ENCODE data around the gene ATP8B3. TPM values are rescaled to one million over a fixed set of nuclear protein-coding genes. Genes with fewer than 3 reads are reported as not detected.

Gene ATP8B3
- polyA plus RNA-seq, 1 donor (not counting 4 experiments of a cell fraction or from before 2014, with no cell fraction given) = 0.98 TPM

DNA sequence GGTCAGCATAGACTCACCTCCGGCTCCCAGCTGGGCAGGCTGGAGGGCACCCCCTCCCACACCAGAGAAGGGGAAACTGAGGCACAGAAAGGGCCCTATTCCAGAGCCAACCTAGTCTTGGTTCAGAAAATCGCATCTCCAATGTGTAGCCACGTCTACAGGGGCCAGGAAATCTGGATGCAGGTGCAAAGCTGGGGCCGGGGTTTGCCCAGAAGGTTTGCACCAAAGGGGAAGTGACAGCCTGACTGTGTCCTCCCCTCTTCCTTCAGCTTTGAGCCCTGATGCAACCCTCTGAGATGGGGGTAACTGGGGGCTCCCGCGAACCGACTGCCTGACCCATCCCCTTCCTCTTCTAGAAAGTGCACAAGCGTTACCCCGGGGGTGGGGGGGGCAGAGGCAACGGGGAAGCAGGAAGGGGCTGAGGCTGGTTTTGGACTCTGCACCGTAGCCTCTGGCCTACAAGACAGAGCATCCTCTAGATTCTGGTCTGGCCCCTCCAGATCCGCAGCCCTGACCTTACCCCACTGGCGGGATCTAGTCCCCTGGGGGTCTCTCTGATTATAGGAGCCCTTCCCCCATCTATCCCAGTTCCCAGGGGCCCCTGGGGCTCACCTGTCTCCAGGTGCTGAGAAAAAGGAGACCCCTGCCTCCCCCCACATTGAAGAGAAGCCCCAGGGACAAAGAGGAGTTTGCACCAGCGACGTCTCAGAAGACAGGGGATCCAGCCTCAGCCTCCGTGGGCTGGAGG lies 59.9 kb downstream of the ATP8B3 start:
- Histone ChIP-seq H3K36me3 (ENCODE audit: control insufficient read depth in 2 of 2, extremely low read depth in 1 of 2, insufficient read depth in 2 of 2, low read length in 2 of 2) (no peaks in the 10 kb centered on the region), H3K27me3 (ENCODE audit: control insufficient read depth, extremely low read depth, insufficient read depth, low read length) (peaks cover 79% of the 10 kb centered on the region), H3K9me1 (ENCODE audit: control insufficient read depth, extremely low read depth, insufficient read depth, low read length) (no peaks in the 10 kb centered on the region), H3K9ac (ENCODE audit: control insufficient read depth, extremely low read depth, insufficient read depth, low read length) (no peak overlapping the region), H4K20me1 (ENCODE audit: control insufficient read depth, extremely low read depth, insufficient read depth, low read length) (no peaks in the 10 kb centered on the region), H3K4me3 (ENCODE audit: control insufficient read depth in 2 of 3, extremely low read depth in 1 of 3, insufficient read depth in 2 of 3, low read depth in 1 of 3, low read length in 3 of 3) (no peak overlapping the region), H3K4me1 (ENCODE audit: control insufficient read depth, extremely low read depth, insufficient read depth, low read length) (peaks cover 20% of the 10 kb centered on the region), H3K79me2 (ENCODE audit: control insufficient read depth, insufficient read depth, low read length) (no peaks in the 10 kb centered on the region), H2AFZ (ENCODE audit: control insufficient read depth, low read length) (no peak overlapping the region), H3K4me2 (ENCODE audit: control insufficient read depth, extremely low read depth, insufficient read depth, low read depth, low read length) (no peak overlapping the region), H3K27ac (ENCODE audit: control insufficient read depth, insufficient read depth, low read length) (no peak overlapping the region), H3K9me3 (ENCODE audit: control insufficient read depth, low read depth, low read length) (no peaks in the 10 kb centered on the region)
- DNase-seq (ENCODE audit: low read depth, low spot score) (no peak), FAIRE-seq (no peak)
- TF ChIP-seq EZH2 (IDR thresholded peaks at IDR 0.05; ENCODE audit: low read length) = peak; percentile 46
- TF ChIP-seq, protein P1, sequence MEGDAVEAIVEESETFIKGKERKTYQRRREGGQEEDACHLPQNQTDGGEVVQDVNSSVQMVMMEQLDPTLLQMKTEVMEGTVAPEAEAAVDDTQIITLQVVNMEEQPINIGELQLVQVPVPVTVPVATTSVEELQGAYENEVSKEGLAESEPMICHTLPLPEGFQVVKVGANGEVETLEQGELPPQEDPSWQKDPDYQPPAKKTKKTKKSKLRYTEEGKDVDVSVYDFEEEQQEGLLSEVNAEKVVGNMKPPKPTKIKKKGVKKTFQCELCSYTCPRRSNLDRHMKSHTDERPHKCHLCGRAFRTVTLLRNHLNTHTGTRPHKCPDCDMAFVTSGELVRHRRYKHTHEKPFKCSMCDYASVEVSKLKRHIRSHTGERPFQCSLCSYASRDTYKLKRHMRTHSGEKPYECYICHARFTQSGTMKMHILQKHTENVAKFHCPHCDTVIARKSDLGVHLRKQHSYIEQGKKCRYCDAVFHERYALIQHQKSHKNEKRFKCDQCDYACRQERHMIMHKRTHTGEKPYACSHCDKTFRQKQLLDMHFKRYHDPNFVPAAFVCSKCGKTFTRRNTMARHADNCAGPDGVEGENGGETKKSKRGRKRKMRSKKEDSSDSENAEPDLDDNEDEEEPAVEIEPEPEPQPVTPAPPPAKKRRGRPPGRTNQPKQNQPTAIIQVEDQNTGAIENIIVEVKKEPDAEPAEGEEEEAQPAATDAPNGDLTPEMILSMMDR (optimal IDR thresholded peaks at IDR 0.05 in 1 of 3, IDR thresholded peaks at IDR 0.05 in 1 of 3, conservative IDR thresholded peaks at IDR 0.05 in 1 of 3; ENCODE audit: extremely low read depth in 1 of 3, insufficient read depth in 2 of 3, low read length in 3 of 3) = no peak
- dilution Hi-C loops (cut with MboI; ENCODE audit: extremely low pct_ligation_motif_present, low sequenced_read_pairs) = no loop called here

DNA sequence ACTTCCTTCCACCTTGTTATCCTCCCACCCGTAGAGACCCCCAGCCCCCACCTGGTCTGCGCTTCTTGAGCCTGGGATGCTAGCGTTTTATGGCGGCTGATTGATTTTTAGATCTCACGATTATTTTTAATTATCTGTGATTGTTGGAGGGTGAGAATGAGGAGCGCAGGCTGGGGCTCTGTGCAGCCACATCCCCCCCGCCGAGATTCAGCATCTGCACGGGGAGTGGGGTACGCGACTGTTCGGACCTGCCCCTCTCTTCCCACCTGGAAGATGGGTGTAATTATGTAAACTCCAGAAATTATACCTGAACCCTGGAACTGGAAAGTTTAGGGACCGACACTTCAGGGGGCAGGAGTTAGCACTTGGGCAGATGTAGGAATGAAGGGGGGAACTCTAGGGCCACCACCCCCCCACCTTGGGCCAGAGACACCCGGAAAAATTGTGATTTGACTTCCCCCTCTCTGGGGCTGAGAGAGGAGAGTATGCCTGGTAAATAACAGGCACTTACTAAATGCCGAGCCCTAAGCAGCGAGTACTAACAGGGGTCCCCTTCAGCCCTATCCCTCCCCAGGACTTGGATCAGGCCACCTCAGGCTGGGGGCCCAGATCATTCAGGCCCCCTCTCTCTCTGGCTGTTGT lies 60.6 kb downstream of the ATP8B3 start:
- Histone ChIP-seq H3K79me2 (ENCODE audit: control insufficient read depth, insufficient read depth, low read length) (no peaks in the 10 kb centered on the region), H3K4me2 (ENCODE audit: control insufficient read depth, extremely low read depth, insufficient read depth, low read depth, low read length) (no peak overlapping the region), H3K4me1 (ENCODE audit: control insufficient read depth, extremely low read depth, insufficient read depth, low read length) (peaks cover 26% of the 10 kb centered on the region), H2AFZ (ENCODE audit: control insufficient read depth, low read length) (no peak overlapping the region), H3K9me1 (ENCODE audit: control insufficient read depth, extremely low read depth, insufficient read depth, low read length) (no peaks in the 10 kb centered on the region), H3K27me3 (ENCODE audit: control insufficient read depth, extremely low read depth, insufficient read depth, low read length) (peaks cover 72% of the 10 kb centered on the region), H3K36me3 (ENCODE audit: control insufficient read depth in 2 of 2, extremely low read depth in 1 of 2, insufficient read depth in 2 of 2, low read length in 2 of 2) (no peaks in the 10 kb centered on the region), H4K20me1 (ENCODE audit: control insufficient read depth, extremely low read depth, insufficient read depth, low read length) (no peaks in the 10 kb centered on the region), H3K9ac (ENCODE audit: control insufficient read depth, extremely low read depth, insufficient read depth, low read length) (no peak overlapping the region), H3K9me3 (ENCODE audit: control insufficient read depth, low read depth, low read length) (no peaks in the 10 kb centered on the region), H3K27ac (ENCODE audit: control insufficient read depth, insufficient read depth, low read length) (no peak overlapping the region), H3K4me3 (ENCODE audit: control insufficient read depth in 2 of 3, extremely low read depth in 1 of 3, insufficient read depth in 2 of 3, low read depth in 1 of 3, low read length in 3 of 3) (no peak overlapping the region)
- FAIRE-seq (no peak), DNase-seq (ENCODE audit: low read depth, low spot score) (no peak)
- no peak for TF ChIP-seq EZH2 (IDR thresholded peaks at IDR 0.05; ENCODE audit: low read length)
- TF ChIP-seq, protein P1 (optimal IDR thresholded peaks at IDR 0.05 in 1 of 3, IDR thresholded peaks at IDR 0.05 in 1 of 3, conservative IDR thresholded peaks at IDR 0.05 in 1 of 3; ENCODE audit: extremely low read depth in 1 of 3, insufficient read depth in 2 of 3, low read length in 3 of 3) = no peak
- dilution Hi-C loops (cut with MboI; ENCODE audit: extremely low pct_ligation_motif_present, low sequenced_read_pairs) = no loop called here
